ENCODE results near the gene GSK3B. TPM values are rescaled to one million over a fixed set of nuclear protein-coding genes. Genes with fewer than 3 reads are reported as not detected.

Gene GSK3B
- total RNA-seq, 3 donors from 2014 or later (not counting 1 experiment from before 2014, with no cell fraction given): 61.3 to 67.0 (median 62.7) TPM

- peaks cover 21% of the 10 kb centered on the region for H3K4me1 ChIP-seq (ENCODE audit: control insufficient read depth, insufficient read depth, low read length)
- peak overlapping the region; percentile 40 for H3K4me3 Mint-ChIP-seq
- H3K9me3 ChIP-seq (ENCODE audit: control insufficient read depth, insufficient read depth, low read length): peaks cover 9% of the 10 kb centered on the region
- no peak overlapping the region for H3K4me3 ChIP-seq (ENCODE audit: low read length)
- H3K9me3 Mint-ChIP-seq: peaks cover 6 to 8% of the 10 kb centered on the region in 2 donors
- H3K27ac ChIP-seq (ENCODE audit: low read length): no peak overlapping the region
- peak overlapping the region; percentile 21 to 22 for H3K27ac Mint-ChIP-seq
- no peak for TF ChIP-seq CTCF (IDR thresholded peaks at IDR 0.05)
- peaks cover 10% of the 10 kb centered on the region for H3K36me3 Mint-ChIP-seq
- no peaks in the 10 kb centered on the region for H3K36me3 ChIP-seq (ENCODE audit: control insufficient read depth, insufficient read depth, low read length)
- peaks cover 72 to 79% of the 10 kb centered on the region in 2 donors for H3K4me1 Mint-ChIP-seq
- H3K27me3 Mint-ChIP-seq (ENCODE audit: low read depth in 2 of 2): no peaks in the 10 kb centered on the region
- intact Hi-C loops (cut with micrococcal nuclease): no loop called here
- ATAC-seq (no peak), DNase-seq (no peak)
- H3K27me3 ChIP-seq (ENCODE audit: control insufficient read depth, insufficient read depth, low read length): no peaks in the 10 kb centered on the region
These were observed 45.7 kb downstream of the GSK3B start for GRCh38 chr3:120048355-120049041.

GRCh38 chr3:120047686-120048085 lies 46.6 kb downstream of the GSK3B start:
- no peaks in the 10 kb centered on the region for H3K27me3 Mint-ChIP-seq (ENCODE audit: low read depth in 2 of 2)
- Histone ChIP-seq H3K4me3 (ENCODE audit: low read length) (no peak overlapping the region), H3K9me3 (ENCODE audit: control insufficient read depth, insufficient read depth, low read length) (peaks cover 9% of the 10 kb centered on the region), H3K36me3 (ENCODE audit: control insufficient read depth, insufficient read depth, low read length) (no peaks in the 10 kb centered on the region), H3K27ac (ENCODE audit: low read length) (no peak overlapping the region), H3K4me1 (ENCODE audit: control insufficient read depth, insufficient read depth, low read length) (peaks cover 15% of the 10 kb centered on the region), H3K27me3 (ENCODE audit: control insufficient read depth, insufficient read depth, low read length) (no peaks in the 10 kb centered on the region)
- peaks cover 10% of the 10 kb centered on the region for H3K36me3 Mint-ChIP-seq
- ATAC-seq: no peak
- TF ChIP-seq CTCF (IDR thresholded peaks at IDR 0.05): no peak
- peak overlapping the region; percentile 37 for H3K4me3 Mint-ChIP-seq
- H3K4me1 Mint-ChIP-seq: peaks cover 75 to 82% of the 10 kb centered on the region in 2 donors
- DNase-seq: no peak
- H3K27ac Mint-ChIP-seq: peak overlapping the region; percentile 21 to 22
- intact Hi-C loops (cut with micrococcal nuclease): no loop called here
- peaks cover 6 to 8% of the 10 kb centered on the region in 2 donors for H3K9me3 Mint-ChIP-seq
- 100% methylated on average over 1 of the region's 1 CpG for WGBS (ENCODE audit: insufficient coverage)

GRCh38 chr3:120040813-120041377 lies 53.4 kb downstream of the GSK3B start:
- H3K4me3 ChIP-seq (ENCODE audit: low read length): no peak overlapping the region
- 98% methylated on average over 8 of the region's 8 CpGs for WGBS (ENCODE audit: insufficient coverage)

More at GRCh38 chr3:120040813-120041377, 53.4 kb downstream of the GSK3B start:
- peaks cover 11 to 17% of the 10 kb centered on the region in 2 donors for H3K9me3 Mint-ChIP-seq
- no peaks in the 10 kb centered on the region for H3K4me1 ChIP-seq (ENCODE audit: control insufficient read depth, insufficient read depth, low read length)
- peaks cover 48% of the 10 kb centered on the region in 2 donors for H3K4me1 Mint-ChIP-seq
- H3K27me3 ChIP-seq (ENCODE audit: control insufficient read depth, insufficient read depth, low read length): no peaks in the 10 kb centered on the region
- DNase-seq: no peak
- ATAC-seq: no peak
- no peak overlapping the region for H3K4me3 Mint-ChIP-seq
- H3K27me3 Mint-ChIP-seq (ENCODE audit: low read depth in 2 of 2): no peaks in the 10 kb centered on the region
- H3K27ac Mint-ChIP-seq: peak overlapping the region; percentile 2 to 61
- peaks cover 31% of the 10 kb centered on the region for H3K9me3 ChIP-seq (ENCODE audit: control insufficient read depth, insufficient read depth, low read length)
- peaks cover 2% of the 10 kb centered on the region for H3K36me3 ChIP-seq (ENCODE audit: control insufficient read depth, insufficient read depth, low read length)
- H3K36me3 Mint-ChIP-seq: peaks cover 23% of the 10 kb centered on the region
- intact Hi-C loops (cut with micrococcal nuclease): no loop called here
- TF ChIP-seq CTCF (IDR thresholded peaks at IDR 0.05): no peak
- no peak overlapping the region for H3K27ac ChIP-seq (ENCODE audit: low read length)
